Endothelial cell (in vitro differentiated cells): Measurements from ENCODE around the gene GALNT13. TPM values are rescaled to one million over a fixed set of nuclear protein-coding genes. Genes with fewer than 3 reads are reported as not detected.
"Not testable (repeated sequence)": the region's sequence is repeated elsewhere in the genome, so short reads cannot be mapped to it uniquely, and the experiment has no call there.

Experiments used
- DNase-seq: peaks from one replicate; pipeline ENCODE4 v3.0.0; 2021; ENCODE audit warnings: low spot score
- H3K27ac Mint-ChIP-seq: one replicate; pipeline ENCODE4 v1.8.0; 2021; ENCODE audit warnings: mixed read lengths, inconsistent platforms; ENCODE audit not compliant: unreplicated experiment
- H3K27me3 Mint-ChIP-seq: one replicate; pipeline ENCODE4 v1.8.0; 2021; ENCODE audit warnings: mild to moderate bottlenecking, moderate library complexity, mixed read lengths, inconsistent platforms; ENCODE audit not compliant: unreplicated experiment
- H3K36me3 Mint-ChIP-seq: one replicate; pipeline ENCODE4 v1.8.0; 2021; ENCODE audit warnings: mild to moderate bottlenecking, low read depth, mixed read lengths, inconsistent platforms; ENCODE audit not compliant: unreplicated experiment
- H3K4me1 Mint-ChIP-seq: one replicate; pipeline ENCODE4 v1.8.0; 2021; ENCODE audit warnings: mild to moderate bottlenecking, mixed read lengths, inconsistent platforms; ENCODE audit not compliant: unreplicated experiment
- H3K4me3 Mint-ChIP-seq: one replicate; pipeline ENCODE4 v1.8.0; 2021; ENCODE audit warnings: mild to moderate bottlenecking, mixed read lengths, inconsistent platforms; ENCODE audit not compliant: unreplicated experiment
- H3K9me3 Mint-ChIP-seq: one replicate; pipeline ENCODE4 v1.8.0; 2021; ENCODE audit warnings: mixed read lengths, inconsistent platforms; ENCODE audit not compliant: unreplicated experiment
- total RNA-seq: library from RNA; stranded (reverse); fragmentation: NEBNext Ultra II Directional; extraction: Animal tissue kit (Norgen Biotek cat#: 25700); gene quantifications from one replicate; pipeline ENCODE4 v1.2.1, GENCODE V29; 2021; ENCODE audit not compliant: unreplicated experiment
- TF ChIP-seq, protein P1 (sequence below): fragments of 200-600 bp; sonication (generic); IDR thresholded peaks from one replicate; pipeline ENCODE4 v1.5.0; 2021; ENCODE audit warnings: antibody characterized with exemption; ENCODE audit not compliant: unreplicated experiment

Gene GALNT13
- total RNA-seq, 1 donor from 2014 or later = 26.3 TPM

DNA sequence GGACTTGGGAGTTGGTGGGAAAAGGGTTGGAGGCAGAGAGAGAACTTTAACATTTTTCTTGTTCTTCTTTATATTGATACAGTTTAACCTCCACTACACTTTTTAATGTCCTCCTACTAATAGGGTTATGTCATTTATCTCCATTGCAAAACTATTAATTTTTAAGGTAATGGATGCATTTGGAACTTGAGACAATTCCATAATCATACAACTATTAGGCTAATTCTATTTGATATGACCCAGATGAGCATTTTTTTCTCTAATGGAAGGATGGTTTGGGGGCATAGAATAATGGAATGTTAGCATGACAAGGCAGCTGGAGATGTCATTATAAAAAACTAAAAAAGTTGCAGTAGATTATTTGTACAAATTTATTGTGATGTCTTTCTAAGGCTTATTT lies 587.6 kb downstream of the GALNT13 start:
- no peak for DNase-seq
- H3K36me3 Mint-ChIP-seq = no peaks in the 10 kb centered on the region
- TF ChIP-seq, protein P1, sequence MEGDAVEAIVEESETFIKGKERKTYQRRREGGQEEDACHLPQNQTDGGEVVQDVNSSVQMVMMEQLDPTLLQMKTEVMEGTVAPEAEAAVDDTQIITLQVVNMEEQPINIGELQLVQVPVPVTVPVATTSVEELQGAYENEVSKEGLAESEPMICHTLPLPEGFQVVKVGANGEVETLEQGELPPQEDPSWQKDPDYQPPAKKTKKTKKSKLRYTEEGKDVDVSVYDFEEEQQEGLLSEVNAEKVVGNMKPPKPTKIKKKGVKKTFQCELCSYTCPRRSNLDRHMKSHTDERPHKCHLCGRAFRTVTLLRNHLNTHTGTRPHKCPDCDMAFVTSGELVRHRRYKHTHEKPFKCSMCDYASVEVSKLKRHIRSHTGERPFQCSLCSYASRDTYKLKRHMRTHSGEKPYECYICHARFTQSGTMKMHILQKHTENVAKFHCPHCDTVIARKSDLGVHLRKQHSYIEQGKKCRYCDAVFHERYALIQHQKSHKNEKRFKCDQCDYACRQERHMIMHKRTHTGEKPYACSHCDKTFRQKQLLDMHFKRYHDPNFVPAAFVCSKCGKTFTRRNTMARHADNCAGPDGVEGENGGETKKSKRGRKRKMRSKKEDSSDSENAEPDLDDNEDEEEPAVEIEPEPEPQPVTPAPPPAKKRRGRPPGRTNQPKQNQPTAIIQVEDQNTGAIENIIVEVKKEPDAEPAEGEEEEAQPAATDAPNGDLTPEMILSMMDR = no peak
- no peaks in the 10 kb centered on the region for H3K9me3 Mint-ChIP-seq
- no peaks in the 10 kb centered on the region for H3K27me3 Mint-ChIP-seq
- H3K4me3 Mint-ChIP-seq = no peak overlapping the region
- no peak overlapping the region for H3K27ac Mint-ChIP-seq
- H3K4me1 Mint-ChIP-seq = no peaks in the 10 kb centered on the region

DNA sequence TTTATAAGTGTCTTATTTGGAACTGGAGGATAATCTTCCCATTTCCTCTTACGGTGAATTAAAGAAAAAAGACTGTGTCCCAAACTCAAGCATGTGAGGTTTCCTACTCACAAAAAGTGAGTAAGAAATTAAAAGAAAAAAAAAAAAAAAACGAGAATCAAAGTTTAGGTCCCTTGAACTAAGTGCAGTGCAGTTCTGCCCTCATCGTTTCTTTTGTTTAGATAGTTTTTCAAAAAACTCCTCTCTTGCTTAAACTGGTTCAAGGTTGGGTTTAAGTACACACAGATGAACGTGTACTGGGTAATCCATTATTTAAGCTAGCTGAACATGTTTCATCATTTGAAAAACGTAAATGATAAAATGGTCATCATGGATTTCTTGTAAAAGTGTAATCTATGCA lies 590.9 kb downstream of the GALNT13 start:
- Mint-ChIP-seq H3K9me3 (no peaks in the 10 kb centered on the region), H3K27me3 (no peaks in the 10 kb centered on the region), H3K36me3 (no peaks in the 10 kb centered on the region), H3K4me1 (no peaks in the 10 kb centered on the region), H3K27ac (no peak overlapping the region), H3K4me3 (no peak overlapping the region)
- TF ChIP-seq, protein P1 = no peak
- DNase-seq = no peak

DNA sequence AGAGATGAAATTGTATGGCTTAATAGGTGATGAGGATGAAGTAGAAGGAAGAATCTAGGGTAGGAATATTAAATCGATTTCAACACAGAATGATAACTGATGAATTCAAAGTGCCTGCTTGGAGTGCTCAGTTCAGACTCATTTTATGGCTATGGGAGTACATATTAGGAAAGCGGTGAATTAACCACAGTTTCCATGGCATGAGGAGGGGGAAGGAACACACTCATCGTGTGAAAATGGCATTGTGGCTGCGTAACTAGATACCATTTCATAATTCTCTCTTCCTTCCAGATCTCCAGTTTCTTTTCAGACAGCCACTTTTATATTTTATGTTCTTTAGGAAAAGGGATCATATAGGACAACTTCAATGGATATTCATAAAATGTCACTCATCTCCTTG lies 594.5 kb downstream of the GALNT13 start:
- Mint-ChIP-seq H3K4me1 (no peaks in the 10 kb centered on the region), H3K36me3 (no peaks in the 10 kb centered on the region), H3K27me3 (no peaks in the 10 kb centered on the region), H3K27ac (no peak overlapping the region), H3K4me3 (no peak overlapping the region), H3K9me3 (no peaks in the 10 kb centered on the region)
- TF ChIP-seq, protein P1 = no peak
- DNase-seq = no peak

DNA sequence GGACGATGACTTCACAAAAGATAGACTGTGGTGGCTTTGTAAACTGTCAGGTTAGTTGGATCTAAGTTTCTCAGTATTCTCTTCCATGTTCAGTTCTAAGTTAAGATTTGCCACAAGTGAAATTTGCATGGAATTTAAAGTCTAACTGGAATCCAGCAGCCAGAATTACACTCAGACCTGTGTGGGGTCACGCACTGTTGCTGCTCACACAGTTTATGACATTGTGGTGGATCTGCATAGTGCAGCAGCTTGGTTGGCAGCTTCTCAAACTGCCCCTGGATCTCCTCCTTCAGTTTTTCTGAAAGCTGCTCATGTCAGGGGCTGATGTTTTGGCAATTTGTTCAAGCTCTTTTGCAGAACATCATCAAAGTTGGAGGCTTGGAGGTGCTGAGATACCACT lies 598.7 kb downstream of the GALNT13 start:
- Mint-ChIP-seq H3K4me3 (no peak overlapping the region), H3K4me1 (no peaks in the 10 kb centered on the region), H3K27ac (no peak overlapping the region), H3K36me3 (no peaks in the 10 kb centered on the region), H3K27me3 (no peaks in the 10 kb centered on the region), H3K9me3 (no peaks in the 10 kb centered on the region)
- TF ChIP-seq, protein P1 = no peak
- no peak for DNase-seq

DNA sequence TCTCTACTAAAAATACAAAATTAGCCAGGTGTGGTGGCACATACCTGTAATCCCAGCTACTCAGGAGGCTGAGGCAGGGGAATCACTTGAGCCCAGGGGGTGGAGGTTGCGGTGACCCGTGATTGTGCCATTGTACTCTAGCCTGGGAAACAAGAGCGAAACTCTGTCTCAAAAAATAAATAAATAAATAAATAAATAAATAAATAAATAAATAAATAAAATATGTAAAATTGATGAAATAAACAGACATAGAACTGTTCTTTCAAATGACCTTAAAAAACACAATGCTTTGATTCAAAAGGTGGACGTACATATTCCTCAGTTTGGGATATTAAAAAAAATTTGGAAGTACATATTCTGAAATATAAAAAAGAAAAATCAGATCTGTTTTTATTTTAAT lies 599.8 kb downstream of the GALNT13 start:
- not testable (repeated sequence) for H3K27me3 Mint-ChIP-seq, H3K36me3 Mint-ChIP-seq, H3K4me3 Mint-ChIP-seq, DNase-seq, H3K27ac Mint-ChIP-seq, H3K9me3 Mint-ChIP-seq, H3K4me1 Mint-ChIP-seq

DNA sequence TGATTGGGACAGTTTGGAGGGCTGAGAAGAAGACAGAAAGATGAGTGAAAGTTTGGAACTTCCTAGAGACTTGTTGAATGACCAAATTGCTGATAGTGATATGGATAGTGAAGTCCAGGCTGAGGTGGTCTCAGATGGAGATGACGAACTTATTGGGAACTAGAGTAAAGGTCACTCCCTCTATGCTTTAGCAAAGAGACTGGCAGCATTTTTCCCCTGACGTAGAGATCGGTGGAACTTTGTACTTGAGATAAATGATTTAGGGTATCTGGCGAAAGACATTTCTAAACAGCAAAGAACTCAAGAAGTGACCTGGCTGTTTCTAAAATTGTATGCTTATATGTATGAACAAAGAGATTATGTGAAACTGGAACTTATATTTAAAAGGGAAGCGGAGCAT lies 605.6 kb downstream of the GALNT13 start:
- Mint-ChIP-seq H3K4me3 (no peak overlapping the region), H3K27ac (no peak overlapping the region), H3K4me1 (no peaks in the 10 kb centered on the region), H3K27me3 (no peaks in the 10 kb centered on the region), H3K36me3 (no peaks in the 10 kb centered on the region), H3K9me3 (no peaks in the 10 kb centered on the region)
- DNase-seq = no peak
- TF ChIP-seq, protein P1 = no peak
